ENCODE data around the gene AP4S1. TPM values are rescaled to one million over a fixed set of nuclear protein-coding genes. Genes with fewer than 3 reads are reported as not detected.
"Not testable (repeated sequence)": the region's sequence is repeated elsewhere in the genome, so short reads cannot be mapped to it uniquely, and the experiment has no call there.

The AP4S1 gene
- total RNA-seq, 1 donor from 2014 or later, result 9.2 TPM

DNA sequence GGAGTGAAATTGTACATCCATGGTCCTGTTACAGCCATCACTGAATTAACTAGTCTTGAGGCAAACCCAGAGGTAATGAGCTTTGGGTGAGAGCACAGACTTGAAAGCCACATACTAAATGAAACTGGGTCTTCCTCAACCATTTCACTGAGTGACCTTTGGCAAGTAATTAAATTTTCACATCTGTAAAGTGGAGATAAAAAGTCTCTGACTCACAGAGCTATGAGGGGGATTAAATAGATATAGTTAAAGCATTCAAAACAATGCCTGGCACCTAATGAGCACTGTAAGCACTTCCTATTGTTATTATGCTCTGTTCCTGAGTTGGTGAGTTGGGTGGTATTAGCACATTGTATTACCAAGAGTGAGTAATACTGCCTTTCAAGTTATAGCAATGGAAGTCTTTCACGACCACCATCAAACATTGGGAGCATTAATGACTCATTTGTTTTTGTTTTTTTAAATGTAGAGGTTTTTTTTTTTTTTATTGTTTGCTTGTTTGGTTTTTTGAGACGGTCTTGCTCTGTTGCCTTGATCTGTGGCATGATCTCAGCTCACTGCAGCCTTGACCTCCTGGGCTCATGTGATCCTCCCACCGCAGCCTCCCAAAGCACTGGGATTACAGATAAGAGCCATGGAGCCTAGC, 13.2 kb downstream of the AP4S1 start:
- Mint-ChIP-seq H3K4me1 (ENCODE audit: unreplicated experiment) (peaks cover 7% of the 10 kb centered on the region), H3K9me3 (ENCODE audit: unreplicated experiment) (no peaks in the 10 kb centered on the region), H3K27ac (ENCODE audit: unreplicated experiment) (no peak overlapping the region), H3K27me3 (ENCODE audit: unreplicated experiment) (no peaks in the 10 kb centered on the region), H3K36me3 (ENCODE audit: low read depth, unreplicated experiment) (peaks cover 4% of the 10 kb centered on the region), H3K4me3 (ENCODE audit: unreplicated experiment) (no peak overlapping the region)
- TF ChIP-seq, protein P1, sequence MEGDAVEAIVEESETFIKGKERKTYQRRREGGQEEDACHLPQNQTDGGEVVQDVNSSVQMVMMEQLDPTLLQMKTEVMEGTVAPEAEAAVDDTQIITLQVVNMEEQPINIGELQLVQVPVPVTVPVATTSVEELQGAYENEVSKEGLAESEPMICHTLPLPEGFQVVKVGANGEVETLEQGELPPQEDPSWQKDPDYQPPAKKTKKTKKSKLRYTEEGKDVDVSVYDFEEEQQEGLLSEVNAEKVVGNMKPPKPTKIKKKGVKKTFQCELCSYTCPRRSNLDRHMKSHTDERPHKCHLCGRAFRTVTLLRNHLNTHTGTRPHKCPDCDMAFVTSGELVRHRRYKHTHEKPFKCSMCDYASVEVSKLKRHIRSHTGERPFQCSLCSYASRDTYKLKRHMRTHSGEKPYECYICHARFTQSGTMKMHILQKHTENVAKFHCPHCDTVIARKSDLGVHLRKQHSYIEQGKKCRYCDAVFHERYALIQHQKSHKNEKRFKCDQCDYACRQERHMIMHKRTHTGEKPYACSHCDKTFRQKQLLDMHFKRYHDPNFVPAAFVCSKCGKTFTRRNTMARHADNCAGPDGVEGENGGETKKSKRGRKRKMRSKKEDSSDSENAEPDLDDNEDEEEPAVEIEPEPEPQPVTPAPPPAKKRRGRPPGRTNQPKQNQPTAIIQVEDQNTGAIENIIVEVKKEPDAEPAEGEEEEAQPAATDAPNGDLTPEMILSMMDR (IDR thresholded peaks at IDR 0.05; ENCODE audit: unreplicated experiment), result no peak
- no peak for DNase-seq (ENCODE audit: low spot score)

DNA sequence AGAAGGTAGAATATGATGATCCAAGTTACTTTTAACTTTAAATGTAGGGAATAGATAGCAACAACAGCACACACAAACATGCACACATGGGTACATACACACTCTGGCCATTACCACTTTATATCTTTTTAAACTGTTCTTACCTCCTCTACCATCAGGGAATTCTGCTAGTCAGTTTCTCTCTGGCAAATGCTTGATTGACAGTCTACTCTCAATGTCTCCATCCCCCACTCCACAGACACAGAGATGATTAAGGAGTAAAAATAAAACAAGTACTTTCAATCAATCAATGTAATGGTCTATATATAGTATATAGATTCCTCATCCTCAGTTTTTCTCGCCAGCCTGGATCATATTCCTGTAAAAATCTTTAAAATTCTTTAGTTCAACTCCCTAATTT, 16.9 kb downstream of the AP4S1 start:
- TF ChIP-seq, protein P1 (IDR thresholded peaks at IDR 0.05; ENCODE audit: unreplicated experiment), result no peak
- no peak overlapping the region for H3K4me3 Mint-ChIP-seq (ENCODE audit: unreplicated experiment)
- peaks cover 7% of the 10 kb centered on the region for H3K4me1 Mint-ChIP-seq (ENCODE audit: unreplicated experiment)
- no peak overlapping the region for H3K27ac Mint-ChIP-seq (ENCODE audit: unreplicated experiment)
- no peaks in the 10 kb centered on the region for H3K27me3 Mint-ChIP-seq (ENCODE audit: unreplicated experiment)
- peaks cover 4% of the 10 kb centered on the region for H3K36me3 Mint-ChIP-seq (ENCODE audit: low read depth, unreplicated experiment)
- DNase-seq (ENCODE audit: low spot score), result no peak
- no peaks in the 10 kb centered on the region for H3K9me3 Mint-ChIP-seq (ENCODE audit: unreplicated experiment)

DNA sequence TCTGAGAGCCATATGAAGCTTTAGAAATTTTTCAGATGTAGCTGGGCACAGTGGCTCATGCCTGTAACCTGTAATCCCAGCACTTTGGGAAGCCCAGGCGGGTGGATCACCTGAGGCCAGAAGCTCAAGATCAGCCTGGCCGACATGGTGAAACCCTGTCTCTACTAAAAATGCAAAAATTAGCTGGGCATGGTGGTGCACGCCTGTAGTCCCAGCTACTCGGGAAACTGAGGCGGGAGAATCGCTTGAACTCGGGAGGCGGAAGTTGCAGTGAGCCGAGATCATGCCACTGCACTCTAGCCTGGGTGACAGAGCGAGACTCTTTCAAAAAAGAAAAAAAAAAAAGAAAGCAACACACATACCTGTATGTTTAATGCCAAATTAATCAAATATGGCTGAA, 17.4 kb downstream of the AP4S1 start:
- H3K4me1 Mint-ChIP-seq (ENCODE audit: unreplicated experiment); H3K9me3 Mint-ChIP-seq (ENCODE audit: unreplicated experiment); H3K36me3 Mint-ChIP-seq (ENCODE audit: low read depth, unreplicated experiment); H3K27me3 Mint-ChIP-seq (ENCODE audit: unreplicated experiment); DNase-seq (ENCODE audit: low spot score); H3K27ac Mint-ChIP-seq (ENCODE audit: unreplicated experiment); H3K4me3 Mint-ChIP-seq (ENCODE audit: unreplicated experiment): not testable (repeated sequence)

DNA sequence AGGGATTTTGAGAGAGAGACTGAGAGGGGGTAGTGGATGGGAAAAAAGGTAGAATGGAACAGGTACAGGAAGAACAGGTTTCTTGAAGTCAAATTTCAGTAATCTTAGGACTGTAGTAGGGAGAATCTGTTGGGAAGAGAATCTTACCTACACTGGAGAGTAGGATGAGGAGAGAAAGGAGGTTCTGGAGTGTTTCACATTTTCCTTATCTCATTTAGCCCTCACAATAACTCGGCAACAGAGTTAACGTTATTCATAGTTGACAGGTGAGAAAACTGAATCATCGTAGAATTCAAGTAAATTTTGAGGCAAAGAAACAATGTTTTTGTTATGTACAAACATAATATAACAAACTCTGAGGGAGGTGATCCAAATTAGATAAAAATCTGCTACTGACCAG, 17.9 kb downstream of the AP4S1 start:
- H3K27ac Mint-ChIP-seq (ENCODE audit: unreplicated experiment), result no peak overlapping the region
- H3K36me3 Mint-ChIP-seq (ENCODE audit: low read depth, unreplicated experiment), result peaks cover 3% of the 10 kb centered on the region
- TF ChIP-seq, protein P1 (IDR thresholded peaks at IDR 0.05; ENCODE audit: unreplicated experiment), result no peak
- no peaks in the 10 kb centered on the region for H3K27me3 Mint-ChIP-seq (ENCODE audit: unreplicated experiment)
- H3K4me1 Mint-ChIP-seq (ENCODE audit: unreplicated experiment), result peaks cover 4% of the 10 kb centered on the region
- DNase-seq (ENCODE audit: low spot score), result no peak
- H3K4me3 Mint-ChIP-seq (ENCODE audit: unreplicated experiment), result no peak overlapping the region
- no peaks in the 10 kb centered on the region for H3K9me3 Mint-ChIP-seq (ENCODE audit: unreplicated experiment)

DNA sequence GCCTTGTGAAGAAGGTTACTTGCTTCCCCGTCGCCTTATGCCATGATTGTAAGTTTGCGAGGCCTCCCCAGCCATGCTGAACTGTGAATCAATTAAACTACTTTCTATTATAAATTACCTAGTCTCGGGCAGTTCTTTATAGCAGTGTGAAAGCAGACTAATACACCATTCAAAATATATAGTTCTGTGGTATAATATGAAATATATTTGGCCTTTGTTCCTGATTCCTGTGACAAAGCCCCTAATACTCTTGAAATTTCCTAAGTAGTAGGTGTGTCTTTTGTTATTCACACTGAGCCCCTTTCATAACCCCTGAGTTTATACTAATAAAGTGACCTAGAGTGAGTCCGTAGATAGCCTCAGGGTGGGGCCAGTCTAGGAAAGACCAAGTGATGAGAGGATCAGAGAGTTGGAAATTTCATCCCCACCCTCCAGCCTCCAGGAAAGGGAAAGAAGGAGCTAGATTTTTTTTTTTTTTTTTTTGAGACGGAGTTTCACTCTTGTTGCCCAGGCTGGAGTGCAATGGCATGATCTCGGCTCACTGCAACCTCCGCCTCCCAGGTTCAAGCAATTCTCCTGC, 20.1 kb downstream of the AP4S1 start:
- no peak for DNase-seq (ENCODE audit: low spot score)
- H3K27ac Mint-ChIP-seq (ENCODE audit: unreplicated experiment), result no peak overlapping the region
- peaks cover 3% of the 10 kb centered on the region for H3K36me3 Mint-ChIP-seq (ENCODE audit: low read depth, unreplicated experiment)
- H3K4me1 Mint-ChIP-seq (ENCODE audit: unreplicated experiment), result no peaks in the 10 kb centered on the region
- TF ChIP-seq, protein P1 (IDR thresholded peaks at IDR 0.05; ENCODE audit: unreplicated experiment), result no peak
- H3K9me3 Mint-ChIP-seq (ENCODE audit: unreplicated experiment), result no peaks in the 10 kb centered on the region
- no peak overlapping the region for H3K4me3 Mint-ChIP-seq (ENCODE audit: unreplicated experiment)
- no peaks in the 10 kb centered on the region for H3K27me3 Mint-ChIP-seq (ENCODE audit: unreplicated experiment)

Measured in endothelial cell (in vitro differentiated cells).